CD4-positive, alpha-beta T cell treated with Interleukin-17A for 4 hours (primary cell): ENCODE measurements around the gene FFAR1.

Experiments used
- DNase-seq: peaks from one replicate; pipeline ENCODE4 v3.0.0-alpha.2; 2020; ENCODE audit warnings: mixed read lengths

Gene FFAR1

DNA sequence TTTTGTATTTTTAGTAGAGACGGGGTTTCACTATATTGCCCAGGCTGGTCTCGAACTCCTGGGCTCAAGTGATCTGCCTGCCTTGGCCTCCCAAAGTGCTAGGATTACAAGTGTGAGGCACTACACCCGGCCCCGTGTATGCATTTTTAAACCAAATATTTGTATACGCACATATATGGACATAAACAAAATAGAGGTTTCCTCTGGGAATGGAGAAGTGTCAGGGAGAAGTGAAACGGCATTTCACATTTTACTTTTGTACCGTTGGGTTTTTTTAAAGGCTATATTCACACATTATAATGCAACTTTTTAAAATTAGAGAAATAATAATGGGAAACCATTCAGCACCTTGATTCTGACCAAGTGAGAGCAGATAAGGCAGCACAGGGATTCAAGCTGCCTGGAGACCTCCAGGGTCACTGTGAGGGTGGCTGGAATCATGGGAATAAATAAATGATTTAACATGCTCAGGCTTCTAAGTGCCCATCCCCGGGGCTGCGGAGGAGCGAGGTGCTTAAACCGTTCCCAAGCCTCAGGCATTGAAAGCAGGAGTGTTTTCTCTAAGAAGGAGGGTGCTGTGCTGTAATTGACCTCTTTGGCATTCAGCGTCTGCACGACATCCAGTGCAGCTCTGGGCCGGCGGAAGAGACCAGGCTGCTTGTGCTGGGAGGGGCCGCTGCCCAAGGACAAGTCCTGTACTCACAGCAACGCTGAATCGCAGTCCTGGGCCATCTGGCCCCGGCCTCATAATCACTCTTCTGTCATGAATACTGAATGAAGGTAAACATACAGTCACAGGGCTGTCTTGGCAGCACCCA lies 47.9 kb downstream of the FFAR1 start:
- DNase-seq = no peak

GRCh38 chr19:35396240-35396885 lies 48.7 kb downstream of the FFAR1 start:
- no peak for DNase-seq

DNA sequence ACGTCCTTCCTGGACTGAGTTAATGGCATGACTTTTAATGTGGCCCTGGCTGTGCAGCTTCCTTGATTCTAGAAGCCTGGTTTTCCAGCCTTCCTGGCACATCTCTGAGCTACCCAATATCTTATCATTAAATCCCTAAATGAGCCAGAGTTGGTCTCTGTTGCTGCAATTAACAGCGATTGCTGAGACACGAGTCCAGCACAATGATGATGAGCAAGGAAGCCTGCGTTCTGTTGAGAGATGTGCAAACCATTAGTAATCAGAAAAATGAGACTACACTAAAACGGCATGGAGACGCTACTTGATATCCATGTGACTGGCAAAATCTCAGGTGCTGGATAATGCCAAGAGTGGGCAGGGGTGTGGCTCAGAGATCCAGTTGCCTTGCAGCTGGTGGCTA lies 49.4 kb downstream of the FFAR1 start:
- DNase-seq = no peak
